IMR-90 (cell line): ENCODE data around the gene SELENOH.

ENCODE experiments used
- CEBPB ChIP-seq: IDR thresholded peaks from 2 replicates; pipeline ENCODE4 v1.6.1; 2012; ENCODE audit warnings: low read depth, low read length, improper control_type of control experiment
- MAFK ChIP-seq: IDR thresholded peaks from 2 replicates; pipeline ENCODE4 v1.6.1; 2012; ENCODE audit warnings: low read depth, low read length, improper control_type of control experiment
- MAZ ChIP-seq: IDR thresholded peaks from 2 replicates; pipeline ENCODE4 v1.6.1; 2012; ENCODE audit warnings: low read depth, mild to moderate bottlenecking, low read length, improper control_type of control experiment, moderate library complexity, borderline replicate concordance
- MXI1 ChIP-seq: IDR thresholded peaks from 2 replicates; pipeline ENCODE4 v1.6.1; 2012; ENCODE audit warnings: low read depth, mild to moderate bottlenecking, low read length, moderate library complexity, borderline replicate concordance
- NFE2L2 ChIP-seq: fragments of 150-350 bp; IDR thresholded peaks from 2 replicates; pipeline ENCODE4 v1.6.1; 2016; ENCODE audit warnings: low read depth, mild to moderate bottlenecking, low read length
- POLR2A ChIP-seq: IDR thresholded peaks from 2 replicates; pipeline ENCODE4 v1.6.1; 2012; ENCODE audit warnings: mild to moderate bottlenecking, low read depth, low read length
- RFX5 ChIP-seq: IDR thresholded peaks from 2 replicates; pipeline ENCODE4 v1.8.0; 2012; ENCODE audit warnings: low read depth, mild to moderate bottlenecking, low read length, moderate library complexity
- TF ChIP-seq, protein P1 (sequence below): fragments of 150-350 bp; IDR thresholded peaks from 2 replicates; pipeline ENCODE4 v1.6.1; 2017; ENCODE audit warnings: mild to moderate bottlenecking, antibody characterized with exemption, low read length, low read depth
- TF ChIP-seq, protein P2 (sequence below): conservative IDR thresholded peaks from 2 replicates; pipeline ENCODE4 v1.5.1; 2012; ENCODE audit warnings: mild to moderate bottlenecking, low read depth, low read length, improper control_type of control experiment

- TF ChIP-seq RFX5 (no peak), NFE2L2 (no peak), MAFK (no peak), POLR2A (no peak), MXI1 (no peak), MAZ (no peak), CEBPB (no peak)
- TF ChIP-seq, protein P1, sequence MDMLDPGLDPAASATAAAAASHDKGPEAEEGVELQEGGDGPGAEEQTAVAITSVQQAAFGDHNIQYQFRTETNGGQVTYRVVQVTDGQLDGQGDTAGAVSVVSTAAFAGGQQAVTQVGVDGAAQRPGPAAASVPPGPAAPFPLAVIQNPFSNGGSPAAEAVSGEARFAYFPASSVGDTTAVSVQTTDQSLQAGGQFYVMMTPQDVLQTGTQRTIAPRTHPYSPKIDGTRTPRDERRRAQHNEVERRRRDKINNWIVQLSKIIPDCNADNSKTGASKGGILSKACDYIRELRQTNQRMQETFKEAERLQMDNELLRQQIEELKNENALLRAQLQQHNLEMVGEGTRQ, result no peak
- TF ChIP-seq, protein P2, sequence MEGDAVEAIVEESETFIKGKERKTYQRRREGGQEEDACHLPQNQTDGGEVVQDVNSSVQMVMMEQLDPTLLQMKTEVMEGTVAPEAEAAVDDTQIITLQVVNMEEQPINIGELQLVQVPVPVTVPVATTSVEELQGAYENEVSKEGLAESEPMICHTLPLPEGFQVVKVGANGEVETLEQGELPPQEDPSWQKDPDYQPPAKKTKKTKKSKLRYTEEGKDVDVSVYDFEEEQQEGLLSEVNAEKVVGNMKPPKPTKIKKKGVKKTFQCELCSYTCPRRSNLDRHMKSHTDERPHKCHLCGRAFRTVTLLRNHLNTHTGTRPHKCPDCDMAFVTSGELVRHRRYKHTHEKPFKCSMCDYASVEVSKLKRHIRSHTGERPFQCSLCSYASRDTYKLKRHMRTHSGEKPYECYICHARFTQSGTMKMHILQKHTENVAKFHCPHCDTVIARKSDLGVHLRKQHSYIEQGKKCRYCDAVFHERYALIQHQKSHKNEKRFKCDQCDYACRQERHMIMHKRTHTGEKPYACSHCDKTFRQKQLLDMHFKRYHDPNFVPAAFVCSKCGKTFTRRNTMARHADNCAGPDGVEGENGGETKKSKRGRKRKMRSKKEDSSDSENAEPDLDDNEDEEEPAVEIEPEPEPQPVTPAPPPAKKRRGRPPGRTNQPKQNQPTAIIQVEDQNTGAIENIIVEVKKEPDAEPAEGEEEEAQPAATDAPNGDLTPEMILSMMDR, result no peak
Observed at GRCh38 chr11:57773026-57773598, 31.8 kb downstream of the SELENOH start.
